ENCODE data around the gene ABCC10.
"Not testable (repeated sequence)": the region's sequence is repeated elsewhere in the genome, so short reads cannot be mapped to it uniquely, and the experiment has no call there.

ABCC10 gene, protein sequence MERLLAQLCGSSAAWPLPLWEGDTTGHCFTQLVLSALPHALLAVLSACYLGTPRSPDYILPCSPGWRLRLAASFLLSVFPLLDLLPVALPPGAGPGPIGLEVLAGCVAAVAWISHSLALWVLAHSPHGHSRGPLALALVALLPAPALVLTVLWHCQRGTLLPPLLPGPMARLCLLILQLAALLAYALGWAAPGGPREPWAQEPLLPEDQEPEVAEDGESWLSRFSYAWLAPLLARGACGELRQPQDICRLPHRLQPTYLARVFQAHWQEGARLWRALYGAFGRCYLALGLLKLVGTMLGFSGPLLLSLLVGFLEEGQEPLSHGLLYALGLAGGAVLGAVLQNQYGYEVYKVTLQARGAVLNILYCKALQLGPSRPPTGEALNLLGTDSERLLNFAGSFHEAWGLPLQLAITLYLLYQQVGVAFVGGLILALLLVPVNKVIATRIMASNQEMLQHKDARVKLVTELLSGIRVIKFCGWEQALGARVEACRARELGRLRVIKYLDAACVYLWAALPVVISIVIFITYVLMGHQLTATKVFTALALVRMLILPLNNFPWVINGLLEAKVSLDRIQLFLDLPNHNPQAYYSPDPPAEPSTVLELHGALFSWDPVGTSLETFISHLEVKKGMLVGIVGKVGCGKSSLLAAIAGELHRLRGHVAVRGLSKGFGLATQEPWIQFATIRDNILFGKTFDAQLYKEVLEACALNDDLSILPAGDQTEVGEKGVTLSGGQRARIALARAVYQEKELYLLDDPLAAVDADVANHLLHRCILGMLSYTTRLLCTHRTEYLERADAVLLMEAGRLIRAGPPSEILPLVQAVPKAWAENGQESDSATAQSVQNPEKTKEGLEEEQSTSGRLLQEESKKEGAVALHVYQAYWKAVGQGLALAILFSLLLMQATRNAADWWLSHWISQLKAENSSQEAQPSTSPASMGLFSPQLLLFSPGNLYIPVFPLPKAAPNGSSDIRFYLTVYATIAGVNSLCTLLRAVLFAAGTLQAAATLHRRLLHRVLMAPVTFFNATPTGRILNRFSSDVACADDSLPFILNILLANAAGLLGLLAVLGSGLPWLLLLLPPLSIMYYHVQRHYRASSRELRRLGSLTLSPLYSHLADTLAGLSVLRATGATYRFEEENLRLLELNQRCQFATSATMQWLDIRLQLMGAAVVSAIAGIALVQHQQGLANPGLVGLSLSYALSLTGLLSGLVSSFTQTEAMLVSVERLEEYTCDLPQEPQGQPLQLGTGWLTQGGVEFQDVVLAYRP (N-terminal part only)

DNA sequence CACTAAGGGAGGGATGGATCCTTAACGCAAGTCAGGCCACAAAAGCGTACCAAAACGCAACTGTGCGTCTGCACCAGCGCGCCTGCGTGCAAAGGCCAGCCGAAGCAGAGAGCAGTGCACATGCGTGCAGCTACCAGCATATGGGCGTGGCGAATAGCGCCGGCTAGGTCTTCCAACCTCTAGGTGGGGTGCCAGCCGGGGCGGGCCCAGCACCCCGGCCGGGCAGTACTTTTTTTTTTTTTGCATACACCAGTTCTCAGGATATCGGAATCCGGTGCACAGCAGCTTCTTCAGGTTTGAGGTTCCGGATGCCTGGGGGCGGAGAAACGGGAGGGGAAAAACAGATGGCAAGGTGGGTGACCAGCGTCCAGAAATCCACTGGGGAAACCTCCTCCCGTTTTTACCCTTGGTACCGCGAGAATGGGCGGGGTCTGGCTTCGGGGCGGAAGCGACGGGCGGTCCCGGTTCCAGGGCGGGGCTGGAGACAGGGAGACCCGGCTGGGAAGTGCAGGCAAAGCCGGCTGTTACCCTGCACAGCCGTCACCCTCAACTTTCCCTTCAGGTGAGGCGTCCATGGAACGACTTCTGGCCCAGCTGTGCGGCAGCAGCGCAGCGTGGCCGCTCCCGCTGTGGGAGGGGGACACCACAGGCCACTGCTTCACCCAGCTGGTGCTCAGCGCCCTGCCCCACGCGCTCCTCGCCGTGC, at the start of gene ABCC10:
Gene ABCC10 (plus strand): TSS at position 136 of the 706 bp plus-strand sequence. CDS start 438 bp downstream, at position 574.
- peak; percentile 90 to 93 (median 91) for DNase-seq (ENCODE audit: low read depth in 2 of 3, low spot score in 1 of 3)

- no peak for DNase-seq (ENCODE audit: low read depth in 2 of 3, low spot score in 1 of 3)
Measured at GRCh38 chr6:43377710-43378229, 49.6 kb upstream of the ABCC10 start.

GRCh38 chr6:43378631-43379030, 48.7 kb upstream of the ABCC10 start:
- DNase-seq (ENCODE audit: low read depth in 2 of 3, low spot score in 1 of 3): no peak

- not testable (repeated sequence) for DNase-seq (ENCODE audit: low read depth in 2 of 3, low spot score in 1 of 3)
Measured at GRCh38 chr6:43380858-43381257, 46.5 kb upstream of the ABCC10 start.

DNA sequence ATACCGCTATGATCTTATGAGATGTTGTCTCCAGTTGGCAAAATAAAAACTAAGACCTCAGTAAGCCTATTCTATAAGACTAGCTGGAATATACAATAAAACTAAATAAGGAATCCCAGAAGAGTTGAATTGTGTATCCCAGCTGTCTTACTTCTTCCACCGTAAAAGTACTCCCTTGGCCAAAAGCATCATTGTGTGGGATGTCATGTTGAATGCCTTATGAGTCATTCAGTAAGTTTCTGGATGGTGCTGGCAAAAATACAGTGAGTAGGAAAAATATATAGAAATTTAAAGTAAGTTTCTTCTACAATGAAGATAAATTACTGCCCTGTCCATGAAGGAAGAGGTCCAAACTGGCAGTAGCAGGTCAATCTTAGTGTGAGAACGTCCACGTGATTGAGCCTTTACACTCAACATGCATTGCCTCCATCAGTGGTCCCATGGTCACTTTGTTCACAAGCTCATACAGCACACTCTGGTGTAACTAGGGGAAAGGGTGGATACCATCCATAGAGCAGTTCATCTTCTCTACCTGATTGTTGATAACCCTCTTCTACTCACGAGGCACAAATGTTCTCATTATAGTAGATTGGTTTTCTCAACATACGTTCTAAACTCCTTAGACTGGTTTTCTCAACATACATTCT, 44.2 kb upstream of the ABCC10 start:
- no peak for DNase-seq (ENCODE audit: low read depth in 2 of 3, low spot score in 1 of 3)

DNA sequence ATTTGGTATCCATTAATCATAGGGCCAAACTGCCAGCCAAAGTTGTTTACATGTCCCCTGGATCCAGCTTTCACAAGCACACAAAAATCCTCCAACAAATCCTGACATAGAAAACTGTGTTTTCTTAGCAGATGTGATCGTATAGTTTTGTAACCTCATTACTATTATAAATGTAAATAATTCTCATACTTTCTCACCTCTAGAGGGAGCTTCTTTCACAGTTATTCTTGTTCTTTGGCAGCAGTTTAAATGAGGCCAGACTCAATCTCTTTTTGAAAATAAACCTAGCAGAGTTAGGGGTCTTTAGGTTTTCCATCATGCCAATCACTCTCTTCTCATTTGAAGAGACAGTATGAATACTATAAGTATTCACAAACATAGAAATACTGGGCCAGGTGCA, 40.8 kb upstream of the ABCC10 start:
- no peak for DNase-seq (ENCODE audit: low read depth in 2 of 3, low spot score in 1 of 3)

GRCh38 chr6:43389730-43390295, 37.5 kb upstream of the ABCC10 start:
- DNase-seq (ENCODE audit: low read depth in 2 of 3, low spot score in 1 of 3): no peak

- not testable (repeated sequence) for DNase-seq (ENCODE audit: low read depth in 2 of 3, low spot score in 1 of 3)
Measured at GRCh38 chr6:43390753-43391439, 36.4 kb upstream of the ABCC10 start.

- no peak for DNase-seq (ENCODE audit: low read depth in 2 of 3, low spot score in 1 of 3)
Measured at GRCh38 chr6:43391440-43392031, 35.8 kb upstream of the ABCC10 start.

DNA sequence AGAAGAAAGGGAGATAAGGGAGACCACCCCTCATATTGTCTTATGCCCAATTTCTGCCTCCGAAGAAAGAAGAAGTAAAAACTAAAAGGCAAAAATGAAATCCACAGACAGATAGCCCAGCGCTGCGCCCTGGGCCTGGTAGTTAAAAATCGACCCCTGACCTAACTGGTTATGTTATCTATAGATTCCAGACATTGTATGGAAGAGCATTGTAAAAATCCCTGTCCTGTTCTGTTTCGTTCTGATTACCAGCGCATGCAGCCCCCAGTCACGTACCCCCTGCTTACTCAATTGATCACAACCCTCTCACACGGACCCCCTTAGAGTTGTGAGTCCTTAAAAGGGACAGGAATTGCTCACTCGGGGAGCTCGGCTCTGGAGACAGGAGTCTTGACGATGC, 34.2 kb upstream of the ABCC10 start:
- DNase-seq (ENCODE audit: low read depth in 2 of 3, low spot score in 1 of 3): not testable (repeated sequence)

DNA sequence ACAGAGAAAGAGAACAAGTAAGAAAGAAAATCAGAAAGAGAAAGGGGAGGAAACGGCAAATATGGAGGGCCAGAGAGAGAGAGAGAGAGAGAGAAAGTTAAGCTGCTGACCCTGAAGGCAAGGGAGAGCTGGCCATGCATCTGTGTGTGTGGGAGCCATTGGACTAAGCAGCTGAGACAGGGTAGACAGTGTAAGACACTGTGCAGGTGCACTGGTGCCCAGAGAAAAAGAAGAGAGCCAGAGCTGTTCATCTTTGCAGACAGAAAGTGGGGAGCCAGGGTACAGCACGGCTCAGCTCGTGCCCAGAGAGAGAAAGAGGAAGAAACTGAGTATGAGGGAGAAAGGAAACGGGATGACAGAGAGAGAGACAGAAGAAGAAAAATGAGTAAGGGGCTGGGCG, 33.7 kb upstream of the ABCC10 start:
- no peak for DNase-seq (ENCODE audit: low read depth in 2 of 3, low spot score in 1 of 3)

DNA sequence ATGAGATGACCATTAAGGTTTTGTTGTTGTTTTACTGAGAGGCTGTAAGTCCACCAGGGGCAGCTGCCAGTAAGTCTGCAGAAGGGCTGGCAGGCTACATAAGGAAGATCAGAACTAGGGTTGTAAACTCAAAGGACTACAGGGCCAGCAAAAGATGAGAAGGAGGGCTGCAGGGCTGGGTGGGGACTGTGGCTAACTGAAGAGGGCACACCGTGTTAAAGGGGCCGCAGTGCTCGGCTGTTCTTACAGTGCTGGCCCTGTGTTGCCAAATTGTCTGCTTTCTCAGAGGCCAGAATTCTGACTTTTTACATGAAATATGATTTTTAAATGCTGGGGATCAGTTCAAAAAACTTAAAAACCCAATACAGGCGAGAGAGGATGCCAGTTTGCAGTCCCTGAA, 32.4 kb upstream of the ABCC10 start:
- no peak for DNase-seq (ENCODE audit: low read depth in 2 of 3, low spot score in 1 of 3)

DNA sequence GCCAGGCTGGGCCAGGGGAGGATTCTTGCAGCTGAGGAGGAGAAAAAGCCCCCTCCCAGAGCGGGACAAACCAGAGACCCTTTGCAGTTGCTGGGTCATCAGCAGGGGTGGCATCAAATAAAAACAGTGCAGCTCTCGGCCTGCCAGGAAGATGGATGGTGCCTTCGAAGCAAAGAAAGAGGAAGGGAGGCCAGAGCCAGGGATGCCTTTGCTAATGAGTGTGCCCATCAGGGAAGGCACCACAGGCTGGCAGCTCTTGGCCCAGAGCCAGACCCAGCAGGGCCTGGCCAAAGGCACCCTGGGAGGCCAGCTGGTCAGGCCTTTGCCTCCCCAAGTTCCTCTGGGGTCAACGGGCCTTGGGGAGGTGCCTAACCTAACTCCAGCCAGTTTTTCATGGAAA, 31.6 kb upstream of the ABCC10 start:
- no peak for DNase-seq (ENCODE audit: low read depth in 2 of 3, low spot score in 1 of 3)

DNA sequence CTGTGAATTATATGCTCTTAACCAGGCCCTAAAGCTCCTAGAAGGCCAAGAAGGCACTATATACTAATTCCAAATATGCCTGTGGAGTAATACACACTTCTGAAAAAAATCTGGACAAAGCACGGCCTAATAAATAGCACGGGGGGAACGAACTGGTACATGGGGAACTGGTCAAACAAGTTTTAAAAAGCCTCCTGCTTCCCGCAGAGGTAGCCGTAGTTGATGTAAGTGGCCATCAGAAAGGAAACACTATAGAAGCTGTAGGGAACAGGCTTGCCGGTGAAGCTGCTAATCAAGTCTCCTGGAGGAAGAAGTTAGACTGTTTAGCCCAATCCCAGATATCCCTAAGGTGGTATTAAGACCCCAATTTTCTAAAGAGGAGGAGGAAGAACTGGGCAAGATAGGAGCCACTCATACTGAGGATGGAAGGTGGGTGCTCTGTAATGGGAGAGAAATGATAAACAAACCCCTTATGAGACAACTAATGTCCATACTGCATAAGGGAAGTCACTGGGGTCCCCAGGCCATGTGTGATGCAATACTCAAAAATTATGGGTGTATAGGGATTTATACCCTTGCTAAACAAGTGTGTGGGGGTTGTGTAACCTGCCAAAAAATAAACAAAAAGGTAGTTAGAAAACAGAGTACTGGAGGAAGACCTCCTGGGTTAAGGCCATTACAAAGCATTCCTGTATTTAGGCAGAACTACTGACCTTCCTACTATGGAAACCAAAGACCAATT, 30.8 kb upstream of the ABCC10 start:
- DNase-seq (ENCODE audit: low read depth in 2 of 3, low spot score in 1 of 3): no peak

DNA sequence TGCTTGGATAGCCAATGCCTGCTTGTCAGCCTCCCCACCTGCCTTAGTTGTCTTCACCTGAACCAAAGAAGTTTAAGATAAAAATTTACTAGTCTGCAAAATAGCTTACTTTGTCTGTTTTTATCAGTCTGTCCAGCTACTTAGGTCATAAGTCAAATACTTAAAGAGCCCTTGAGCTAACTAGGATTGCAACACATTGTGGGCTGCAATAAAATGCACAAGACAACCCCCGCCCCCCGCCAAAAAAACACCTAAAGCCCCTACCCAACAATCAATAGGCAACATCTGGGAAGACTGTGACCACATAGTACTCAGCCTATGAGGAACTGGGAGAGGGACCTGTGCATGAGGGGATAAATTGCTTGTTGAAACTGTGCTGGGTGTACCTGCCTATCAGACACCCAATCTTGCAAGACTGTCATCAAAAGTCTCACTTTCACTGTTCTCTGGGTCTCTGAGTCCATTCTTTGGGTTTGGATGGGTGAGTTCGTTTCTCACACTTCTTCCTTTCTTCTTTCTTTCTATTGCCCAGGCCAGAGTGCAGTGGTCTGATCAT, 27.3 kb upstream of the ABCC10 start:
- no peak for DNase-seq (ENCODE audit: low read depth in 2 of 3, low spot score in 1 of 3)

- DNase-seq (ENCODE audit: low read depth in 2 of 3, low spot score in 1 of 3): no peak
Measured at GRCh38 chr6:43401730-43402129, 25.6 kb upstream of the ABCC10 start.

GRCh38 chr6:43402820-43403219, 24.5 kb upstream of the ABCC10 start:
- DNase-seq (ENCODE audit: low read depth in 2 of 3, low spot score in 1 of 3): no peak

DNA sequence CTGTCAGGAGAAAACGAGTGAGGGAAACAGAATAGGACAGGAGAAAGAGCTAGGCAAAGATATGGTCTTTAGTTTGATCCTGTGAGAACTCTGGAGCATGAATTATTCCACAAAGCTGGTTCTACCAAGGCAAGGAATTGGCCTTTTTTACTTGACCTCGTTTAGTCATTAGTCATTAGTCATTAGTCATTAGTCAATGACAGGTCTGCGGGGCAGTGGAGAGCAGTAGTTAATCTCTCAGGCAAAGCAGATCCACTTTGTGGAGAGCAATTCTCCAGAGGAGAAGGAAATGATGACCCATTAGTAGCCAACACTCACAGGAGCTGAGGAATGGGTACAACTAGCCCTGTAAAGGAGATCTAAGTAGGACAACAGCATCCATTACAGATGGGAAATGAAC, 22.0 kb upstream of the ABCC10 start:
- DNase-seq (ENCODE audit: low read depth in 2 of 3, low spot score in 1 of 3): no peak
